ENCODE data around the gene SH3BGRL2.

Gene SH3BGRL2

DNA sequence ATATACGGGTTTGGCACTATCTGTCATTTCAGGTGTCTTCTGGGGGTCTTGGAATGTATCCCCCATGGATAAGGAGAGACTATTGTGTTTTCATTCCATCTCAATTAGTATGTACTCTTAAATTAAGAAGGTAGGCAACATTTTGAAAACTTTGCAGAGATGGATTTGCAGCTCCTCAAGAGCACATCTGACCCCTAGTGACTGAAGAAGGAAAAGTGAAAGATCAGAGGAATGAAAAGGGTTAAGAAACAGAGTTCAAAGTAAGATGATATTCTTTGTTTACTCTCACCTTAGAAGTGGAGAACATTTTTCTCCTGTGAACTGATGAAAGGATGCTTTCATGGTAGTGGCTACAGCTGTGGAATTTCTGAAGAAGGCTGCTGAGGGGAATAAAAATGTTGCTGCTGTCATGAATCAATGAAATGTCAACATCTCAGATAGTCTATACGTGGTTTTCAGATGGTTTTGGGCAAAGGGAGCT is 41.5 kb downstream of the SH3BGRL2 start:
- Histone ChIP-seq H3K4me3 (ENCODE audit: low read depth, low read length) (no peak overlapping the region), H3K27ac (ENCODE audit: extremely low read depth, low read depth, low read length) (no peak overlapping the region), H3K36me3 (ENCODE audit: control insufficient read depth in 2 of 2, insufficient read depth in 1 of 2, low read length in 2 of 2) (peaks cover 0 to 3% of the 10 kb centered on the region in 2 experiments; a peak in 1 of 3 replicates), H3K9me3 (ENCODE audit: control insufficient read depth, insufficient read depth, low read depth, low read length) (no peaks in the 10 kb centered on the region), H3K4me1 (ENCODE audit: control insufficient read depth, insufficient read depth, low read length) (no peaks in the 10 kb centered on the region; the same call in 1 of the 2 replicates)
- POLR2A ChIA-PET: interaction anchor here (1.6 kb wide), 1 partner anchor 41 kb away, joined by 9 read pairs; the partner anchor contains the start of gene SH3BGRL2
- CTCF ChIA-PET: interaction anchor here (0.6 to 1.9 kb wide), 22 partner anchors 12 to 790 kb away, joined by 3 to 30 read pairs (median 3); partner anchors contain the start of gene SH3BGRL2
- TF ChIP-seq ZNF664 (tag by site-specific recombination; IDR thresholded peaks at IDR 0.05) (peak; percentile 89), IKZF3 (tag by site-specific recombination; IDR thresholded peaks at IDR 0.05) (no peak), ZNF777 (tag by site-specific recombination; IDR thresholded peaks at IDR 0.05; ENCODE audit: borderline replicate concordance) (no peak), ZNF654 (tag by site-specific recombination; IDR thresholded peaks at IDR 0.05; ENCODE audit: low read depth) (peak; percentile 66)

DNA sequence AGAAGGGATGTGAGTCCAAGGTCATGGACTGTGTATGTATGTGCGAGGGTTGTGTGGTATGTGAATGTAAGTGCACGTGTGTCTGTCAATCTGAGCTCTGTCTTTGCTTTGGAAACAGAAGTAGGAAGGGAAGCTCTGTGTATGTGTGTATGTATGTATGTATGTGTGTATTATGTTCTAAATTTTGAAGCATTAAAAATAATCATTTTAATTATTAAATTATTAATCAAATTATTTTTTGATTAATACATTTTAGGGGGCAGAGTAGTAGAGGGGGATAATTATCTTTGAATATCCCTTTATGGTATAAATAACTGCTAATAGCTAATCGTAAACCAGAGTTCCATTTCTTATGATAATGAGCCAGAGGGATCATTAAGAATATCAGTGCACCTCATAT is 42.8 kb downstream of the SH3BGRL2 start:
- Histone ChIP-seq H3K4me3 (ENCODE audit: low read depth, low read length) (no peak overlapping the region), H3K36me3 (ENCODE audit: control insufficient read depth in 2 of 2, insufficient read depth in 1 of 2, low read length in 2 of 2) (peaks cover 0 to 6% of the 10 kb centered on the region in 2 experiments; a peak in 1 of 3 replicates), H3K9me3 (ENCODE audit: control insufficient read depth, insufficient read depth, low read depth, low read length) (no peaks in the 10 kb centered on the region), H3K27ac (ENCODE audit: extremely low read depth, low read depth, low read length) (no peak overlapping the region), H3K4me1 (ENCODE audit: control insufficient read depth, insufficient read depth, low read length) (no peaks in the 10 kb centered on the region; the same call in 1 of the 2 replicates)
- TF ChIP-seq ZNF155 (tag by site-specific recombination; IDR thresholded peaks at IDR 0.05) (no peak), ZNF221 (tag by site-specific recombination; IDR thresholded peaks at IDR 0.05; ENCODE audit: borderline replicate concordance) (no peak), KLF8 (tag by site-specific recombination; IDR thresholded peaks at IDR 0.05) (no peak), ZNF423 (tag by site-specific recombination; IDR thresholded peaks at IDR 0.05) (no peak), ZNF837 (tag by site-specific recombination; IDR thresholded peaks at IDR 0.05) (no peak), ZNF707 (tag by site-specific recombination; IDR thresholded peaks at IDR 0.05) (no peak), IKZF3 (tag by site-specific recombination; IDR thresholded peaks at IDR 0.05) (no peak), GLI2 (tag by site-specific recombination; IDR thresholded peaks at IDR 0.05; ENCODE audit: borderline replicate concordance, low read depth) (no peak), ZNF335 (tag by site-specific recombination; conservative IDR thresholded peaks at IDR 0.05) (no peak)
- TF ChIP-seq, protein P1, sequence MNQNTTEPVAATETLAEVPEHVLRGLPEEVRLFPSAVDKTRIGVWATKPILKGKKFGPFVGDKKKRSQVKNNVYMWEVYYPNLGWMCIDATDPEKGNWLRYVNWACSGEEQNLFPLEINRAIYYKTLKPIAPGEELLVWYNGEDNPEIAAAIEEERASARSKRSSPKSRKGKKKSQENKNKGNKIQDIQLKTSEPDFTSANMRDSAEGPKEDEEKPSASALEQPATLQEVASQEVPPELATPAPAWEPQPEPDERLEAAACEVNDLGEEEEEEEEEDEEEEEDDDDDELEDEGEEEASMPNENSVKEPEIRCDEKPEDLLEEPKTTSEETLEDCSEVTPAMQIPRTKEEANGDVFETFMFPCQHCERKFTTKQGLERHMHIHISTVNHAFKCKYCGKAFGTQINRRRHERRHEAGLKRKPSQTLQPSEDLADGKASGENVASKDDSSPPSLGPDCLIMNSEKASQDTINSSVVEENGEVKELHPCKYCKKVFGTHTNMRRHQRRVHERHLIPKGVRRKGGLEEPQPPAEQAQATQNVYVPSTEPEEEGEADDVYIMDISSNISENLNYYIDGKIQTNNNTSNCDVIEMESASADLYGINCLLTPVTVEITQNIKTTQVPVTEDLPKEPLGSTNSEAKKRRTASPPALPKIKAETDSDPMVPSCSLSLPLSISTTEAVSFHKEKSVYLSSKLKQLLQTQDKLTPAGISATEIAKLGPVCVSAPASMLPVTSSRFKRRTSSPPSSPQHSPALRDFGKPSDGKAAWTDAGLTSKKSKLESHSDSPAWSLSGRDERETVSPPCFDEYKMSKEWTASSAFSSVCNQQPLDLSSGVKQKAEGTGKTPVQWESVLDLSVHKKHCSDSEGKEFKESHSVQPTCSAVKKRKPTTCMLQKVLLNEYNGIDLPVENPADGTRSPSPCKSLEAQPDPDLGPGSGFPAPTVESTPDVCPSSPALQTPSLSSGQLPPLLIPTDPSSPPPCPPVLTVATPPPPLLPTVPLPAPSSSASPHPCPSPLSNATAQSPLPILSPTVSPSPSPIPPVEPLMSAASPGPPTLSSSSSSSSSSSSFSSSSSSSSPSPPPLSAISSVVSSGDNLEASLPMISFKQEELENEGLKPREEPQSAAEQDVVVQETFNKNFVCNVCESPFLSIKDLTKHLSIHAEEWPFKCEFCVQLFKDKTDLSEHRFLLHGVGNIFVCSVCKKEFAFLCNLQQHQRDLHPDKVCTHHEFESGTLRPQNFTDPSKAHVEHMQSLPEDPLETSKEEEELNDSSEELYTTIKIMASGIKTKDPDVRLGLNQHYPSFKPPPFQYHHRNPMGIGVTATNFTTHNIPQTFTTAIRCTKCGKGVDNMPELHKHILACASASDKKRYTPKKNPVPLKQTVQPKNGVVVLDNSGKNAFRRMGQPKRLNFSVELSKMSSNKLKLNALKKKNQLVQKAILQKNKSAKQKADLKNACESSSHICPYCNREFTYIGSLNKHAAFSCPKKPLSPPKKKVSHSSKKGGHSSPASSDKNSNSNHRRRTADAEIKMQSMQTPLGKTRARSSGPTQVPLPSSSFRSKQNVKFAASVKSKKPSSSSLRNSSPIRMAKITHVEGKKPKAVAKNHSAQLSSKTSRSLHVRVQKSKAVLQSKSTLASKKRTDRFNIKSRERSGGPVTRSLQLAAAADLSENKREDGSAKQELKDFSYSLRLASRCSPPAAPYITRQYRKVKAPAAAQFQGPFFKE (tag by site-specific recombination; IDR thresholded peaks at IDR 0.05; ENCODE audit: borderline replicate concordance): no peak
- ChIA-PET CTCF (interaction anchor here (0.6 to 1.1 kb wide), 4 partner anchors 34 to 612 kb away, joined by 3 to 5 read pairs (median 4); no protein-coding TSS in a partner anchor), POLR2A (no interaction called here)

GRCh38 chr6:79676785-79677736 is 45.9 kb downstream of the SH3BGRL2 start:
- Histone ChIP-seq H3K4me3 (ENCODE audit: low read depth, low read length) (no peak overlapping the region), H3K27ac (ENCODE audit: extremely low read depth, low read depth, low read length) (no peak overlapping the region), H3K9me3 (ENCODE audit: control insufficient read depth, insufficient read depth, low read depth, low read length) (no peaks in the 10 kb centered on the region), H3K4me1 (ENCODE audit: control insufficient read depth, insufficient read depth, low read length) (no peaks in the 10 kb centered on the region), H3K36me3 (ENCODE audit: control insufficient read depth in 2 of 2, insufficient read depth in 1 of 2, low read length in 2 of 2) (peaks cover 0 to 6% of the 10 kb centered on the region in 2 experiments; a peak in 1 of 3 replicates)
- CTCF ChIA-PET: interaction anchor here (0.6 to 1.5 kb wide), 4 partner anchors 10 to 606 kb away, joined by 3 to 8 read pairs (median 4); no protein-coding TSS in a partner anchor
- TF ChIP-seq, protein P2, sequence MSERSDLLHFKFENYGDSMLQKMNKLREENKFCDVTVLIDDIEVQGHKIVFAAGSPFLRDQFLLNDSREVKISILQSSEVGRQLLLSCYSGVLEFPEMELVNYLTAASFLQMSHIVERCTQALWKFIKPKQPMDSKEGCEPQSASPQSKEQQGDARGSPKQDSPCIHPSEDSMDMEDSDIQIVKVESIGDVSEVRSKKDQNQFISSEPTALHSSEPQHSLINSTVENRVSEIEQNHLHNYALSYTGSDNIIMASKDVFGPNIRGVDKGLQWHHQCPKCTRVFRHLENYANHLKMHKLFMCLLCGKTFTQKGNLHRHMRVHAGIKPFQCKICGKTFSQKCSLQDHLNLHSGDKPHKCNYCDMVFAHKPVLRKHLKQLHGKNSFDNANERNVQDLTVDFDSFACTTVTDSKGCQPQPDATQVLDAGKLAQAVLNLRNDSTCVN (tag by site-specific recombination; optimal IDR thresholded peaks at IDR 0.05): no peak
- no peak for TF ChIP-seq ZSCAN23 (tag by site-specific recombination; IDR thresholded peaks at IDR 0.05)
- no peak for TF ChIP-seq WT1 (tag by site-specific recombination; IDR thresholded peaks at IDR 0.05)
- POLR2A ChIA-PET: no interaction called here
